HL-60/S4 treated with phorbol 12-myristate 13-acetate at 8.2 ng/mL for 4 days and 3 days (cell line): ENCODE results near the gene OSBPL7.

ENCODE experiments used
- in situ Hi-C: fragments of 300-500 bp; cut with MboI; formaldehyde crosslinking; loops from 2 replicates; pipeline ENCODE4 v1.15.0; 2022; ENCODE audit warnings: low sequenced_read_pairs

The OSBPL7 gene

GRCh38 chr17:47847341-47848197 is 26.0 kb upstream of the OSBPL7 start:
- in situ Hi-C loops, result no loop called here

GRCh38 chr17:47846716-47847340 is 25.2 kb upstream of the OSBPL7 start:
- in situ Hi-C loops, result no loop called here

DNA sequence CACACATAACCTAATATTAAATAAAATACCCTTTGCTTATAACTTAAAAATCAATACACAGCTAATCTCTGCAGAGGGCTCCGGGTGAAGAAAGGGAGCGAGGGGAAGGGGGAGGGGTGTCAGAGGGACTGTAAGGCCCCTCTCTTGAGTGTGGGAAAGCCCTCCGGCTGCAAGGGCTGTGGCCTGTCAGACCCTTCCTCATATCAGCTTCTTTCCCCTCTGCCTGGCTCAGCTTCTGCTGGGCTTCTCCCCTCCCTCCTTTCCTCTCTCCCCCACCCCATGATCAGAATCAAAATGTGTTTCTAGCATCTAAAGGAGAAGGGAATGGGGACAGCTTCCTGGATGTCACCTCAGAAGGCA is 24.1 kb upstream of the OSBPL7 start:
- in situ Hi-C loops, result no loop called here

- in situ Hi-C loops, result loop anchor here (5.0 kb wide), 1 partner anchor 42 kb away; no protein-coding TSS in a partner anchor
Observed at GRCh38 chr17:47844814-47845715, 23.5 kb upstream of the OSBPL7 start.

- in situ Hi-C loops, result loop anchor here (5.0 kb wide), 1 partner anchor 43 kb away; no protein-coding TSS in a partner anchor
Observed at GRCh38 chr17:47844227-47844626, 22.6 kb upstream of the OSBPL7 start.

DNA sequence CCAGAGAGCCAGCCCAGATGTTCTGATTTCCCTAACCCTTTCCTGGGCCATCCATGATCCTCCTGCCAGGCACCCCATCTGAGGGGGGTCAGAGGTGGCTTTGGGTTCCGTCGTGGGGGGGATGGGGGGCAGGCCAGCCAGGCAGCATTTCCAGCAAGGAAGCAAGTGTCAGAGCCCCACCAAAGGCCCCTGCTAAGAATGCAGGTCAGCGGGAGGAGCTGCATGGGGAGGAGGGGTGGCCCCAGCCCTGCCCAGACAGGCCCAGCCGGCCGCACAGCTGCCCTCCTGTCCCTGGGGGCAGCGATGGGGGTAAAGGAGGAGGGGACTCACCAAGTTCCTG is 21.8 kb upstream of the OSBPL7 start:
- in situ Hi-C loops, result loop anchor here (5.0 kb wide), 1 partner anchor 44 kb away; no protein-coding TSS in a partner anchor

- in situ Hi-C loops, result loop anchor here (5.0 kb wide), 1 partner anchor 46 kb away; no protein-coding TSS in a partner anchor
Observed at GRCh38 chr17:47841488-47842291, 20.1 kb upstream of the OSBPL7 start.

GRCh38 chr17:47840742-47841487 is 19.3 kb upstream of the OSBPL7 start, which contains the start of gene SCRN2:
TSS of gene SCRN2 (minus strand) at chr17:47841273. CDS start at chr17:47840843, 430 bp downstream.
- in situ Hi-C loops, result loop anchor here (5.0 kb wide), 1 partner anchor 46 kb away; no protein-coding TSS in a partner anchor

- in situ Hi-C loops, result loop anchor here (5.0 kb wide), 1 partner anchor 47 kb away; no protein-coding TSS in a partner anchor
Observed at GRCh38 chr17:47840001-47840741, 18.6 kb upstream of the OSBPL7 start.

DNA sequence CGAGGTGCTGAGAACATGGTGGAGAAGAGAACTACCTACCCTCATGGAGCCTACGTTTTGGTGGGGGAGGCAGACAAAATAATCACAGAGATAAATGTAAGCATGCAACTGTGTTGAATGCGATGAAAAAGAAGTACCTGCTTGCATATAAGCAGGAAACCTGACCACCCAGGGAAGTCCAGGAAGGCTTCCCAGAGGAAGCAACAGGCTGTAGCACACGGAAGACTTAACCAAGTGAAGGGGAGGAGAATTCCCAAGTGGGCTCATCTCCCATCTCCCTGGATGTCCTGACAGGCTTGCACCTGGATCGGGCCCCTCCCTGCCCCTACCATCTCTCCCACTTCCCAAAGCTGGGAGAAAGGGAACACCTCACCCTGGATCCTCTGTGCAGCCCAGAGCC is 17.5 kb upstream of the OSBPL7 start:
- in situ Hi-C loops, result no loop called here

DNA sequence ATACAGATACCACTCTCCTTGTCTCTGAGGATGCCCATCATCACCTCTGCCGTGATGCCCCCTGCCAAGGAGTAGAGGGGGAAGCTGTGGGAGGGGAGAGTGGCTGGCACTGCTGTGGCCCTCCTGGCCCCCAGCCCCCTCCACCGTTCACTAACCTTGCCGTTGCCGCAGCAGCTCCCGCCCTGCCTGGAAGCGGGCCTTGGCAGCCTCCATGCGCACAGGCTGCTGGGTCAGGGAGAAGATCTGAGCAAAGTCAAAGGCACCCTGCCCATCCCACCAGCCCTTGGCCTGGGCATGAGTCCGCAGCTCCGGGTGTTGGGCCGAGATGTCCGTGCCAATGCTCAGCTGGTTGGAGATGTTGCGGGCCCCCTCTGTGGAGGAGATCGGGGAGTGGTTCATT is 17.0 kb upstream of the OSBPL7 start:
- in situ Hi-C loops, result no loop called here

DNA sequence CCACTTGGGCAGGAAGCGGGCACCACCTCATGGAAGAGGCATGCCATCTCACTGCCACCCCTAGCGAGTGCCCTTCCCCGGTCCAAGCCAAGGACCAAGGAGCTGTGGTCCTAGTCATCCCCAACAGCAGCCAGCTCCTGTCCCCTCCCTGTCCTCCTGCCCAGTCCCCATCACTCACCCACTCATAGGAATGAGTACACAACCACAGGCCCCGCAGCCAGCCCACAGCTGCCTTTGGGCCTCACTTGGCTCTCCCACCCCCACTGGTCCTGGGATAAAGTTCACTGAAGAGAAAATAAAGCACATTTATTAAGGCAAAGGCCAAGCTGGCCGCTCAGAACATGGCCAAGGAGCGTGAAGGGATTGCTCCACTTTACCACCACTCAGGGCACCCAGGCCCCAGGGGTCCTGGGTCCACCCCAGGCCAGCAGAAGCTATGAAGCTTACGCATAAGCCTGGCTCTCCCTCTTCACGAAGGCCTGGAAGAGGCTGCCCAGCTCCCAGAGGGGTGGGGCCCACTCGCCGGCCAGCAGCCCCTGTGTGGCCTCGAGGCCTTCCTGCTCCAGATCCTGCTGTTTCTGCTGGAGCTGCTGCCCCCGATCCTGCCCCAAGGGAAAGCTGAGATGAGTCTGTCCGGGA is 15.9 kb upstream of the OSBPL7 start:
- in situ Hi-C loops, result no loop called here

DNA sequence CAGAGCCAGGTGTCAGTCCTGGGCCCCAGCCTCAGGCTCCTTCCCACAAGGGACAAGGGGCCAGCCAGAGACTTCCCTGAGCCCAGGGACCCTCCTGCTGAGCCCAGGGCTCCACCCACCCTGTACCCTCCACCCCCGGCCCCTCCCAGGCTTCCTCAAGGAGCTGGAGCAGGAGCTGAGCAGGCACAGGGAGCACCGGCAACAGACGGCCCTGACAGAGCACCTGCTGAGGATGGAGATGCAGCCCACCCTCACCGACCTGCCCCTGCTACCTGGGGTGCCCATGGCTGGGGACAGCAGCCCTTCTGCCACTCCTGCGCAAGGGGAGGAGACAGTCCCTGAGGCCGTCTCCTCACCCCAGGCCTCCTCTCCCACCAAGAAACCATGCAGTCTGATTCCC is 15.0 kb upstream of the OSBPL7 start:
- in situ Hi-C loops, result no loop called here

GRCh38 chr17:47834756-47835155 is 13.2 kb upstream of the OSBPL7 start:
- in situ Hi-C loops, result no loop called here

- in situ Hi-C loops, result no loop called here
Observed at GRCh38 chr17:47831934-47832327, 10.3 kb upstream of the OSBPL7 start.

DNA sequence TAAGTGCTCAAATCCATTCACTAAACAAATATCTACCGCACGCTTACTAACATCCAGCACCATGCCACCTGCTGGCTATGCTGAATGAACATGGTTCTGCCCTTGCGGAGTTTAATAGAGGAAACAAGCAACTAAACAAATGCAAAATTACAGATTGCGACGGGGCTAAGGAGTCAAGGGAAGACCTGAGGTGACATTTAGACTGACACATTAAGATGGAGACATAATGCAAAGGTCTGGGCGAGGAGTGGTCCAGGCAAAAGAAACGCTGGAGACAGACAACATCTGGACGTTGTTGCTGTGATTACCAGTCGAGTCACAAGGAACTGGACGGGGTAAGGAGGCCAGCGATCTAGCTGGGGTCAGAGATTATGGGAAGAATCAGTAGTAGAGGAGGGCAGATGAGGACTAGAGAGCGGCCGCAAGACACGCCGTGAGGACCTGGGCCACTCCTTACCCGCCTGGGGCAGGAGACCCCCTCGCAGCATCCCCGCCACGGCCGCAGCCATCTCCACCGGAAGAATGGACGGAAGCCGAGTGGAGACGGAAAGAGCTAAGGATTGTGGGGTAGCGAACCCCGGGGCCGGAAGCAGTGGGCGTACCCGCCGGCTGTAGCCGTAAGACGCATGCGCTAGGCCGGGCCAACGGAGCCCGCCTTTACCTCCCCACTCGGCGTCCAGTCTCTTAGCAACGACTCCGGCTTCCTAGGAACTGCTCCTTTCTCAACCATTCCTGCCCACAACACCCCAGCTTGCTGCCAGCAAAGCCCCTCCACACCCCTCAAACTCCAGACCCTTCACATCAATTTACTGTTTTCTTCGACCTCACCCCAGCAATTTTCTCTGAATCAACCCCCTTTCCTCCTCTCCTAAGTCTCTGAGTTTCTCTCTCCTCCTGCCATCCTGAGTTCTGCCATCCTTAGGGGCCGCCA is 9.7 kb upstream of the OSBPL7 start, which contains the start of the genes LRRC46 and MRPL10:
TSS of gene LRRC46 (plus strand) at position 668 of the 931 bp plus-strand sequence. CDS start 320 bp downstream, outside the sequence.
TSS of gene MRPL10 (minus strand) at position 539 of the 931 bp plus-strand sequence. CDS start at position 509, 30 bp downstream.
- in situ Hi-C loops, result no loop called here
